IPS-15b (cell line): ENCODE results near the gene MGAT4B.

Experiments used
- H3K27me3 ChIP-seq: one replicate; pipeline ENCODE4 v1.6.1; 2013; ENCODE audit warnings: low read length; ENCODE audit not compliant: control insufficient read depth, insufficient read depth
- H3K36me3 ChIP-seq: one replicate; pipeline ENCODE4 v1.6.1; 2013; ENCODE audit warnings: low read length; ENCODE audit not compliant: control insufficient read depth, insufficient read depth
- H3K4me1 ChIP-seq: one replicate; pipeline ENCODE4 v1.6.1; 2013; ENCODE audit warnings: mild to moderate bottlenecking, low read length; ENCODE audit not compliant: control insufficient read depth, insufficient read depth
- H3K4me3 ChIP-seq: one replicate; pipeline ENCODE4 v1.5.1; 2013; ENCODE audit warnings: low read depth, low read length
- H3K9ac ChIP-seq: one replicate; pipeline ENCODE4 v1.6.1; 2013; ENCODE audit warnings: low read depth, mild to moderate bottlenecking, low read length
- H3K9me3 ChIP-seq: one replicate; pipeline ENCODE4 v1.6.1; 2013; ENCODE audit warnings: mild to moderate bottlenecking, low read length; ENCODE audit not compliant: control insufficient read depth, insufficient read depth

Gene MGAT4B

DNA sequence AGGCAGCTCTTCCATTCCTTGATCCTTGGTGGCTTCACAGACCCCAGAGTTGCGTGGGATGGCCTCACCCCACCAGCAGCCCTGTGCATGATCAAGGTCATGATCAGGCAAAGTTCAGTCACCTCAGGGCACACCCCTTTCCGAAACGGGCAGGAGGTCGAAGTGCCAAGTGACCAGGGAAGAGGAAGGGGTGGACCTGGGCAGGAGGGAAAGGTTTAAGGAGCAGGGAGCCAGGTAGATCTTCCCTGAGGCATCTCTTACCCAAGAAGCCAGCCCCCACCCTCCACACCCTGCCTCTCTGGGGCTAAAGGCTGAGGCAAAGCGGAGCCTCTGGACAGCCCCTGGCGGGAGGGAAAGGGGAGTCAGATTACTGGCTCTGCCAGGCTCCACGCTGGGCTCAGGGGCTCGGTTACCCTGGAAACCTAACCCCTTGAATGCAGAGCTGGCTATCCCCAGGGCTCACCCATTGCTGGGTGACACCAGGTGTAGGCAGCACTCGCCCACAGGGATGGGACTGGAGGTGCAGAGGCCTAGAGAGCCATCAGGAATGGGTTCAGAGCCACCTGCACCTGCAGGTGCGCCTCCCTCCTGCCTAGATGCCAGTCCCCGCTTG, 3.6 kb downstream of the MGAT4B start:
- H3K4me3 ChIP-seq: peak overlapping the region; percentile 22
- peaks cover 23% of the 10 kb centered on the region for H3K36me3 ChIP-seq
- no peak overlapping the region for H3K9ac ChIP-seq
- H3K9me3 ChIP-seq: no peaks in the 10 kb centered on the region
- H3K4me1 ChIP-seq: peaks cover 6% of the 10 kb centered on the region
- no peaks in the 10 kb centered on the region for H3K27me3 ChIP-seq

DNA sequence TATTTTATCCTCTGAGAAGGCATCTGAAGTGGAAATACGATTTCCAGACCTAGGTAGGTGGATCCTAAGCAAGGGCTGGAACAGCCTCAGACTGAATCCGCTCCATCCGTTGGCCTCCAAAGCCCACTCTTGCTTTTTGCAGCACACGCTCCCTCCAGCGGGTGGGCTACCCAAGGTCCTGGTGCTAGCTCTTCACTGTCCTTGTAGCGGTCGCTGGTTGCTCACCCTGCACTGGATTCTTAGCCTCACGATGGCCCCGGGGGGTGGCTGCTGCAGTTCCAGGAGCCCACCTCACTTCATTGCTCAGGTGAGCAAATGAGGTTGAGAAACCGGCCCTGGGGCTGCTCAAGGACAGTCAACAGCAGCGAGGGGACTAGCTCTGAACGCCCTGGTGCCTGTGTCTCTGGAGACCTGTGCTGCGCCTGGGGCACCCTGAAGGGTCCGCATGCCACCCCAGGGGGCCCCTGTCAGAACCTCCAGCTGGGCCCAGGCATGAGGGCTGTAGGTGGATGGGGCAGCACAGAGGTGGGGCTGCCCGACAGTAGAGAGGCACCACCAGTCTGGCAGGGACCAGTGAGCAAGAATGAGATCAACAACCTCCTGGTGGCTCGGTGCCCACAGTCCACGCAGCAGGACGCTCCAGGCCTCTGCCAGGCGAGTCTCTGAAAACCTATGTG, 4.3 kb downstream of the MGAT4B start:
- Histone ChIP-seq H3K9me3 (no peaks in the 10 kb centered on the region), H3K9ac (no peak overlapping the region), H3K4me3 (no peak overlapping the region), H3K36me3 (peaks cover 23% of the 10 kb centered on the region), H3K4me1 (peaks cover 6% of the 10 kb centered on the region), H3K27me3 (no peaks in the 10 kb centered on the region)

DNA sequence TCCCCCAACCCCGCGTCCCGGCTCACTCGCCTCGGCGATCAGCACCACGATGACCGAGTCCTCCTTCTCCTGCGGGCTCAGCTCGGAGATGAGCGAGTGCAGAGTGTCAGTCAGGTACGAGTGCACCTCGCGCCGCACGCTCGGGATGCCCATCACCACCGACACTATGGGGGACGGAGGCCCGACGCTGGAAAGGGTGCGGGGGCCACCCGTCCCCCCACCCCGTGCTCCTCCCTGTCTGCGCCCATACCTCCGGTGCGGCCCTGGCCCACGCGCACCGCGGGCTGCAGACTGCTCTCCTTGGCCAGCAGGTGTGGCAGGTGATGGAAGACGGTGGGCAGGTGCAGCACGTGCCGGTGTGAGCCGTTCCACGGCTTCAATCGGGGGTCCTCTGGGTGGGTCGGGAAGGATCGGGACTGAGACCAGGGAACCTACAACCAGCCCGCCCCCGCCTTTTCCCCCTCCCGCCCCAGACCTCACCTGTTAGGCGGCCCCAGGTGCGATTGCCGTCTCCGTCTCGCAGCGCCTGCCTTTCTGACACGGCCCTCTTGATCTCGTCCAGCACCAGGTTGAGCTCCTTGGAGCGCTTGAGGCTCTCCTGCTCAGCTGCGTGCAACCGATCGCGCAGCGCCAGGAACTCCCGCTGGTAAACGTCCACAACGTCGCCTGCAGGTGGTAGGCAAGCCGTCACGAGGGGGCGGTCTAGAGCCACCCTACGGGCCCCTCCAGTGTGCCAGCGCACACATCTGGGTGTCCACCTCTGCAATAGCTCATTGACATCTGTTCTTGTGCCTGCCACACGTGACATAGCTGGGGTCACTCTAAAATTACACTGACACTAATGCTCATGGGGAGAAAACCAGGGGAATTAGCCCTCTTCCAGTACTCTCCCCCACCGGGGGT, 5.1 kb downstream of the MGAT4B start:
- Histone ChIP-seq H3K4me3 (no peak overlapping the region), H3K36me3 (peaks cover 23% of the 10 kb centered on the region), H3K27me3 (no peaks in the 10 kb centered on the region), H3K9me3 (no peaks in the 10 kb centered on the region), H3K9ac (no peak overlapping the region), H3K4me1 (peaks cover 6% of the 10 kb centered on the region)

DNA sequence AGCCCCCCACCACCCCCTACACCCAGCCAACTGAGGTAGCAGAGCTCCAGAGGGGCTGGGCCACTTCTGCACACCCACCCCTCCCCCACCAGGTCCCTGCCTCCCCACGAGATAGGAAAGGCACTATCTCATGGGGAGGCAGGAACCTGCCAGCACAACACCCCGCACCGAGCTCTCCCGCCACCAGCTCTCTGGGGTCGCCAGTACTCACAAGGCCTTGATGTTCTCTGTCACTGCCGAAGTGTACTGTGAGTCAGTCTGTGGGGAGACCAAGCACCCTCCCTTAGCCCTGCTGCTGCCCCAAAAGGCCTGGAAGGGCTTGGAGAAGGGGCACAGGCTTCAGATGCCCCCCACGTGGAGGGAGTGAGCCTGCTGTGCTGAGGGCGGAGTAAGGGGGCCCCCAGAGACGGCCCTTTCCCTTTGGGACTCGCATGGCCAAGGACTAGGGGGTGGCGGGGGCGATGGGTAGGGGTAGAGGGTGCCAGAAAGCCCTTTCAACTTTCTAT, 5.9 kb downstream of the MGAT4B start:
- Histone ChIP-seq H3K36me3 (peaks cover 23% of the 10 kb centered on the region), H3K4me3 (no peak overlapping the region), H3K4me1 (peaks cover 6% of the 10 kb centered on the region), H3K9ac (no peak overlapping the region), H3K9me3 (no peaks in the 10 kb centered on the region), H3K27me3 (no peaks in the 10 kb centered on the region)

DNA sequence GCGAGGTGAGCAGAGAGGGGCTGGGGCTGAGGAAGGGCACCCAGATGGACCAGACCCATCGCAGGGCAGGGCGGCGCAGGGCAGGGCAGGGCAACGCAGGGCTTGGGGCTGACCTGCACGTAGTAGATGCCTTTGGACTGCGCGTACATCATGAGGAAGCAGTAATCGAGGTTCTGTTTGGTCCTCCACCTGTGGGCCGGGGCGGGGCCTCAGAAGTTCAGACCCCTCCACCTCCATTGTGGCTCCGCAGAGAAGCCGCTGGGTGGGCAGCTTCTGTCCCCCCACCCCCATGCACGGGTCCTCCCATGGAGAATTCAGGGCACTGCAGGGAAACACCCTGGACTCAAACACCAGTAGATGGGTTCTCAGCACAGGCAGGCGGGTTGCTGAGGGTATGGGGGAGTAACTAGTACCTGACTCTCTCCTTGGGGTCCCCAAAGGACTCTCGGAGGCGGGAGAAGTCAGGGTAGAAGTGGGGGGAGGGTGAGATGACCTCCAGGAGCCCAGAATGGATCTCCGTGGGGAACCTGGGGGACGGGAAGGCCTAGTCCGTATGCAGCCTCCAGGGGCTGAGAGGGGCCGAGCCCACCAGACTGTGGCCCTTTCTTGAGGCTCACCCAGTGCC, 6.5 kb downstream of the MGAT4B start:
- H3K4me1 ChIP-seq: peaks cover 6% of the 10 kb centered on the region
- no peaks in the 10 kb centered on the region for H3K27me3 ChIP-seq
- no peaks in the 10 kb centered on the region for H3K9me3 ChIP-seq
- no peak overlapping the region for H3K9ac ChIP-seq
- no peak overlapping the region for H3K4me3 ChIP-seq
- peaks cover 23% of the 10 kb centered on the region for H3K36me3 ChIP-seq

DNA sequence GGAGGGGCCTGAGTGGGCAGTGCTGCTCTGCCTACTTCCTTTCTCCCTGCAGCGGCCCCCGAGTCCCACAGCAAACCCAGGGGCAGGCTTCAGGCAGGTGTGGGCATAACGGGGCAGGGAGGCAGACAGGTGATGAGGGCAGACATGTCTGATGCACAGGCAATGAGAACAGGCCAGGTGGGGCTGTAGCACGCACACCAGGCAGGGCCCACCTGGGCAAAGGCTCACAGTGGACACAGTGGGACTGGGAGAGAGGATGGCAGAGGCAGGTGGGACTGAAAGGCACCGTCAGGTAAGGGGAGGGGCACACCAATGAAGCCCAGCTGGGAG, 7.1 kb downstream of the MGAT4B start:
- H3K4me1 ChIP-seq: peaks cover 8% of the 10 kb centered on the region
- H3K9ac ChIP-seq: no peak overlapping the region
- H3K4me3 ChIP-seq: no peak overlapping the region
- peaks cover 23% of the 10 kb centered on the region for H3K36me3 ChIP-seq
- no peaks in the 10 kb centered on the region for H3K9me3 ChIP-seq
- no peaks in the 10 kb centered on the region for H3K27me3 ChIP-seq

DNA sequence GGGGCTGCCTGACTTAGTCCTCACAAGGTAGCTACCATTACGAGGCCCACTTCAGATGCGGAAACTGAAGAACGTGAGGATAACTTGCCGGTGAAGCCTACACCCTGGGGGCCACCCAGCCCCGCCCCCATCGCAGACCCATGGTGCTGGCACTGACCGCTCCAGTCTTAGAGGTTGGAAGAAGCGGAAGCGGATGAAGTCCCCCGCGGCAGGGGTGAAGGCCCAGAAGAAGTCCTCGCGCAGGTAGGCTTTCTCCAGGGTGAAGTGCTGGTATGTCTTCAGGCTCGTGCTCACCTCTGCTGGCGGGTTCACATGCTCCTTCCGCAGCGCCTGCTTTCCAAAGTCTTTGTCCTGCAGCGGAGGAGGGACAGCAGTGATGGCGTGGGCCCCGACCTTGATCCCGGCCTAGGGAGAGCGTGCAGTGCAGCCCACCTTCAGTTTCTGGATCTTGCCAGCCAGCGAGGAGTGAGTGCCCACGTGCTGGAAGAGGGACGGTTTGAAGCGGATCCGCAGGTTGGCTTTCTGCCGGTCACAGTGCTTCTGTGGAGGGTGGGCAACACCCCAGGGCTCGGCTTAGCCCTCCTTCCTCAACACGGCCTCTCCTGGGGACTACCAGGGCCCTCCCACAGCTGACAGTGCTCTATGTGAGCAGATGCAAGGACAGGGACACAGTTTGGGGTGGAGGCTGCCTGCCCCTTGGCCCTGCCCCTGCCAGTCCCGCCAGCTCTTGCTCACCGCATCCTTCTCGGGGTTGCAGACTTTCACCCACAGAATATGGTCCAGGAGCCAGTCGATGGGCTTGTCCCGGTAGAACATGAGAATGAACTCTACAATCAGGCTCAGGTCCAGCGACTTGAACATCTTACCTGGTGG, 7.7 kb downstream of the MGAT4B start:
- no peak overlapping the region for H3K9ac ChIP-seq
- peaks cover 23% of the 10 kb centered on the region for H3K36me3 ChIP-seq
- H3K9me3 ChIP-seq: no peaks in the 10 kb centered on the region
- peaks cover 8% of the 10 kb centered on the region for H3K4me1 ChIP-seq
- no peaks in the 10 kb centered on the region for H3K27me3 ChIP-seq
- H3K4me3 ChIP-seq: no peak overlapping the region

DNA sequence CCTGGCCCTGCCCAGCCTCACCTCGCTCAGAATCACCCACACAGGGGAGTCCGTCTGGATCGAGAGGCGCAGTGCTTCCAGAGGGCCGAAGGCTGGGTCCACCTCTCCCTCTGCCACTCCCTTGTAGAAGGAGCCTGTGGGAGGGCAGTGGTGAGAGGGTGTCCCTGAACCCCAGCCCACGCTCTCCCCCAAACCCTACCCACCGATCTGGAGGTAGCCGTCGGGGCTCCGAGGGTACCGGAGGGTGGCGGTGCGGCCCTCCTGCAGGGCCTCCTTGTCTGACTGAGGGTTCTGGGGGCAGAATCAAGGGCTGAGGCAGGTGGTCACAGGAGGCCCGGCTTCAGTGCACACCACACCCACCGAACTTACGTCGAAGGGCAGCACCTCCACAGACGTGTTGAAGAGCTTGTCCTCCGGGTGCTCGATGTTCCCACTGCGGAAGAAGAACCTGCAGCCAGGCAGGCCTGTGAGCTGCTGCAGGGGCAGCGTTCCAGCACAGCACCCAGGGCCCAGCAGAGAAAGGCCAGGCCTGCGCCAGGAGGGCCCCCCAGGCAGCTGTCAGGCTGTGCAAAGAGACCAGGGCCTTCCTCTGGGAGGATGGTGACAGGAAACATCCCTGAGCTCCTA, 8.4 kb downstream of the MGAT4B start:
- no peaks in the 10 kb centered on the region for H3K9me3 ChIP-seq
- H3K4me3 ChIP-seq: no peak overlapping the region
- peaks cover 8% of the 10 kb centered on the region for H3K4me1 ChIP-seq
- H3K9ac ChIP-seq: no peak overlapping the region
- no peaks in the 10 kb centered on the region for H3K27me3 ChIP-seq
- H3K36me3 ChIP-seq: peaks cover 23% of the 10 kb centered on the region

DNA sequence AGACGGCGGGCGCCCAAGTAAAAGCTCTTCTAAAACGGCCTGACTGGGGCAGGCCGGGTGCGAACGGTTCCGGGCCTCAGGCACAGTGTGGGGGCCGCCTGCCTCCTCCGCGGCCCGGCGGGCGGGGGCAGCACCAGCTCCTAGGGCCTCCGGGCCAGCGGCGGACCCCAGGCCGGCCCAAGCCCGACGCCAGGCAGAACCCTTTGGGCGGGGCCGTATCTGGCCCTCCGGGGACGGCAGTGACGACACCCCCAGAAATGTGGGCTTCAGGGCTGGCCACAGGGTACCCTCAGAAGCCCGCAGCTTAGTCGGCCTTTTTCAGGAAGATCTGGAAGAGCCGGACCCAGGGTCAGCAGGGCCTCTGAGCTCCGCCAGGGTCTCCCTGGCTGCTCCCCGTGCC, 8.9 kb downstream of the MGAT4B start:
- Histone ChIP-seq H3K9ac (no peak overlapping the region), H3K4me3 (no peak overlapping the region), H3K36me3 (peaks cover 23% of the 10 kb centered on the region), H3K4me1 (peaks cover 3% of the 10 kb centered on the region), H3K27me3 (no peaks in the 10 kb centered on the region), H3K9me3 (no peaks in the 10 kb centered on the region)

DNA sequence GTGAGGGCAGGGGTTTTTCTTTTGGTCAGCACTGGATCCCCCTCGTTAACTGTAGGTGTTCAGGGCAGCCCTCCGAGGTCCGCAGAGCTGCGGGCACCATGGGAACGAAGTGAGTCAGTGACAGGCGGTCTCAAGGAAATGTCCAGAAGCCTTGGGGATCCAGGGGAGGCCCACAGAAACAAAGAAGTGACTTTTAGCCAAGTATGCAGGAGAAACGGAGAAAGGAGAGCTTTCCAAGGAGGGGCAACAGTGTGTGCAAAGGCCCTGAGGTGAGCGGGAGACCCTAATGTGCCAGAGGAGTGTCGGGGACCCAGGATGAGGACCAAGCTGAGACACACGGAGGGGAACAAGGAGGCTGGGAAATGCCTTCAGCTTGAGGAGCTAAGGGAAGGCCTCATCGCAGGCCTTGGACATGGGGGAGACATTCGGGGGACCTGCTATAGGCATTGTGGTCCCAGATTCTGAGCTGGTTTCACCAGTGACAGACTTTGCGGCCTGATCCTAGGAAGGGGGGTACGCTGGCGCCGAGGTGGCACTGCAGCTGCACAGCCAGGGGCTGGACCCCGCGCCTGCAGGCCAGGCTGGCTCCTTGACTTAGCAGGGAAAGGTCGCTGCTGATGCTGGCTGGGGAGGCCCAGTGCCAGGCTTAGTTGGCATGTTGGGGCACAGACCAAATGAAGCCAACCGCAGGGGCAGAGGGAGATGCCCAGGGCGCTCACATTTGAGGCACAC, 9.6 kb downstream of the MGAT4B start:
- H3K9me3 ChIP-seq: no peaks in the 10 kb centered on the region
- peak overlapping the region; percentile 37 for H3K9ac ChIP-seq
- peak overlapping the region; percentile 61 for H3K4me3 ChIP-seq
- H3K4me1 ChIP-seq: peaks cover 2% of the 10 kb centered on the region
- H3K36me3 ChIP-seq: peaks cover 23% of the 10 kb centered on the region
- no peaks in the 10 kb centered on the region for H3K27me3 ChIP-seq
